OCI-LY3 (cell line): ENCODE results near the gene KIF22.

Source experiments
- EZH2phosphoT487 ChIP-seq: fragments of 200-600 bp; shearing (Covaris generic); IDR thresholded peaks from 2 replicates; pipeline ENCODE4 v1.6.1; 2018; ENCODE audit warnings: antibody characterized with exemption, mixed run types, low read depth
- TF ChIP-seq, protein P1 (sequence below): fragments of 200-600, 300-600 bp; sonication (generic); IDR thresholded peaks from 2 replicates; pipeline ENCODE4 v1.5.1; 2014; ENCODE audit warnings: antibody characterized with exemption, low read length, low read depth

DNA sequence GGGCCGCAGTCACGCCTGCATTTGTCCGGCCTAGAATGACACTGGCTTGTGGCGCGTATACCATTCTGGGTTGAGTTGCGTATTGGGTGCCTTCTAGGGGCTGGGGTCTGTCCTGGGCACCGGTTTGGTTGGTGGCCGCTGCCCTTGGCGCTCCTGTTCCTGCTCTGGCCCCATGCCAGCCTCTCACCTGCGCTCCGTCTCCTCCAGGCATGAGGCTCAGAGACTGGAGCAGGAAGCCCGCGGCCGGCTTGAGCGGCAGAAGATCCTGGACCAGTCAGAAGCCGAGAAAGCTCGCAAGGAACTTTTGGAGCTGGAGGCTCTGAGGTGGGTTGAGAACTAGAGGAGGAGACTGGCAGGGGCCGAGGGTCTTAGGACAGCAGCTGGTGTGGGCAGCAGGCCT, 55.1 kb downstream of the KIF22 start:
- TF ChIP-seq, protein P1, sequence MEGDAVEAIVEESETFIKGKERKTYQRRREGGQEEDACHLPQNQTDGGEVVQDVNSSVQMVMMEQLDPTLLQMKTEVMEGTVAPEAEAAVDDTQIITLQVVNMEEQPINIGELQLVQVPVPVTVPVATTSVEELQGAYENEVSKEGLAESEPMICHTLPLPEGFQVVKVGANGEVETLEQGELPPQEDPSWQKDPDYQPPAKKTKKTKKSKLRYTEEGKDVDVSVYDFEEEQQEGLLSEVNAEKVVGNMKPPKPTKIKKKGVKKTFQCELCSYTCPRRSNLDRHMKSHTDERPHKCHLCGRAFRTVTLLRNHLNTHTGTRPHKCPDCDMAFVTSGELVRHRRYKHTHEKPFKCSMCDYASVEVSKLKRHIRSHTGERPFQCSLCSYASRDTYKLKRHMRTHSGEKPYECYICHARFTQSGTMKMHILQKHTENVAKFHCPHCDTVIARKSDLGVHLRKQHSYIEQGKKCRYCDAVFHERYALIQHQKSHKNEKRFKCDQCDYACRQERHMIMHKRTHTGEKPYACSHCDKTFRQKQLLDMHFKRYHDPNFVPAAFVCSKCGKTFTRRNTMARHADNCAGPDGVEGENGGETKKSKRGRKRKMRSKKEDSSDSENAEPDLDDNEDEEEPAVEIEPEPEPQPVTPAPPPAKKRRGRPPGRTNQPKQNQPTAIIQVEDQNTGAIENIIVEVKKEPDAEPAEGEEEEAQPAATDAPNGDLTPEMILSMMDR = no peak
- TF ChIP-seq EZH2phosphoT487 = no peak
